Dendritic cell treated with granulocyte-macrophage colony-stimulating factor and Interleukin-4, amounts not matched to agents 40 ng/mL and 50 ng/mL, for 4 days (primary cell): ENCODE measurements around the gene SLC6A5.

ENCODE experiments used
- H3K27ac Mint-ChIP-seq: one replicate; pipeline ENCODE4 v1.8.0; 2022; ENCODE audit warnings: mild to moderate bottlenecking, mixed read lengths
- H3K27me3 Mint-ChIP-seq: one replicate; pipeline ENCODE4 v1.8.0; 2022; ENCODE audit warnings: mild to moderate bottlenecking, mixed read lengths
- H3K36me3 Mint-ChIP-seq: one replicate; pipeline ENCODE4 v1.8.0; 2022; ENCODE audit warnings: low read depth, mixed read lengths
- H3K4me1 Mint-ChIP-seq: one replicate; pipeline ENCODE4 v1.8.0; 2022; ENCODE audit warnings: low read depth, mixed read lengths
- H3K4me3 Mint-ChIP-seq: one replicate; pipeline ENCODE4 v1.8.0; 2022; ENCODE audit warnings: mild to moderate bottlenecking, moderate library complexity, mixed read lengths
- H3K9me3 Mint-ChIP-seq: one replicate; pipeline ENCODE4 v1.8.0; 2022; ENCODE audit warnings: mixed read lengths
- intact Hi-C: fragments of 100-400 bp; cut with micrococcal nuclease; formaldehyde crosslinking; loops from one replicate; pipeline ENCODE4 v1.15.0; 2022

The SLC6A5 gene

DNA sequence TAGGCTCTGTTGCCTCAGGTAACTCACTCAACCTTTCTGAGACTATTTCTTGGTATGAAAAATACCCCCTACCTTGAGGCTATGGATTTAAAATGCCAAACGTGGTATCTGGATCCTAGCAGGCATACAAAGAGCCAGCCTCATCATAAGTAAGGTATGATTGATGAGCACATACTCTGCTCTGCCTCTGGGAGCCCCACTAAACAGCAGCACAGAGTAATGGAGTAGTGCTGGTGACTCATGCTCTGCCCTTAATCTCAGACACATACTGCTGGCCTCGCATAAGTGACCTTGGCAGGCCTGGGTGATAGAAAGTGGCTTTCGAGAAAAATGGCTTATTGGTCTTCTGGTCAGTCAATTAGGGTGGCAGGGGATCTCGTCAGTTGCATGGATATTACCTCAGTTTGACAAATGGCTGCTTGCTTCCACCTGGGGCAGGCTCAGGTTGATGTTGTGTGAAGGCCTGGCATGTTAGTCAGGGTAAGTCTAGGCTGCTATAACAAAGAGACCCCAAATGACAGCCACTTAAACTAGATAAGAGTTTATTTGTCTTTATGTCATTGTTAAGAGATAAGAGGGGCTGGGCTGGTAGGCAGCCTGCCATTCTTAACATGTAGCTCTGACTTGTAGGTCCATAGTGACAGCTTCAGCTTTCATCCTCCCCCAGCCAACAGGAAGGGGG lies 15.2 kb upstream of the SLC6A5 start:
- Mint-ChIP-seq H3K9me3 (no peaks in the 10 kb centered on the region), H3K4me3 (no peak overlapping the region), H3K36me3 (no peaks in the 10 kb centered on the region), H3K27me3 (peaks cover 8% of the 10 kb centered on the region), H3K4me1 (no peaks in the 10 kb centered on the region), H3K27ac (no peak overlapping the region)
- intact Hi-C loops, result no loop called here

DNA sequence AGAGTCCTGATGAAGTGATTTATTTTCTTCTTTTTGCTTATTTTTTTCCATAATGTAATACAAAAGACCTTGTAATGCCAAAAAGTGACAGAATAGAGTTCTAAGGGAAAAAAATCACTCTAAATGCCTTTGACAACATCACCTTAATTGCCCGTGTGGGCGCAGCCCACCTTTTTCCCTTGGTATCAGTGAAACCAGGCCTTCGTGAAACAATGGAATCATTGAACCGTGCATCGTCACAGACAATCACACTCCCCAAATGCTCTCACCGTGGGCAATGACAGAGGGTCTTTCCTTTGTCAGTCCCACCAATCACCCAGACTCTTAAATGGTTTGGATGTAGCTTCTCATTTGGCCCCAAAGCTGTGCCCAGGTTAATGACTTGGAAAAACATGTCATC lies 9.6 kb upstream of the SLC6A5 start:
- H3K27me3 Mint-ChIP-seq, result peaks cover 30% of the 10 kb centered on the region
- intact Hi-C loops, result no loop called here
- no peaks in the 10 kb centered on the region for H3K9me3 Mint-ChIP-seq
- H3K4me3 Mint-ChIP-seq, result no peak overlapping the region
- no peaks in the 10 kb centered on the region for H3K36me3 Mint-ChIP-seq
- H3K27ac Mint-ChIP-seq, result no peak overlapping the region
- H3K4me1 Mint-ChIP-seq, result no peaks in the 10 kb centered on the region

DNA sequence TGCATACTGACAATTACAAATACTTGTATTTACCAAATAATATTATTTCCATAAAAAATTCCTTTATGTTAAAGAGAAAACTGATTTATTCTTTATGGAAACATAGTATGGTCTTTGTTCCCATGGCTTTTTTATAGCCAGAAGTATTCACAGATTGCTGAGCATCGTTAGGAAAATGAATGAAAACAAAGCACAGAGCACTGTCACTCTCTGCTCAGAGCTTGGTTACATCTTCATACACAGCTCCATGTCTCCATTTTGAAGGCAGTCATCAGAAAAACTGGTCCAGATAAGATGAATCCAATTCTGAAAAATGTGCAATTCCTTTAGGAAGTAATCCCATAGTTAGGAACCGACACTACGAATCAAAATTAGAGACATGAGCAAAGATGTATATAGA lies 9.0 kb upstream of the SLC6A5 start:
- Mint-ChIP-seq H3K27ac (no peak overlapping the region), H3K27me3 (peaks cover 36% of the 10 kb centered on the region)
- intact Hi-C loops, result no loop called here

DNA sequence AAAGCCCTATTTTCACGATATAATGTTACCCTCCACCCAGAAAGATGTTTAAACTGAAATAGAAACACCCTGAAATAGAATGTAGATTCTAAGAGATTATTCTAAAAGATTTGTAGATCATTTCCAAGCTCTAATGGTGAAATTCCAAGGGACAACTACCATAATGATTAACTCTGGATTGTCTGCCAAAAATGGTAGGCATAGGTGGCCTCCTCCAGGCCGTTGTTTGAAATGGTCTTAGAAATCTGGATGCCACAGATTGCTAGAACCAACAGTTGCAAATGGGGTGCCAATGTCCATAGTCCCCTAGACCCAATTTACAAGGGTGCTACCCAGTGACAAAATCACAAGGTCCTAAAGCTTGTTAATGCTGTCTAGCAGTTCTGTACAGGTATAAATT lies 6.7 kb upstream of the SLC6A5 start:
- Mint-ChIP-seq H3K27ac (no peak overlapping the region), H3K36me3 (no peaks in the 10 kb centered on the region), H3K4me1 (peaks cover 7% of the 10 kb centered on the region), H3K9me3 (no peaks in the 10 kb centered on the region), H3K27me3 (peaks cover 57% of the 10 kb centered on the region), H3K4me3 (no peak overlapping the region)
- intact Hi-C loops, result no loop called here

More for the DNA sequence above, 9.0 kb upstream of the SLC6A5 start:
- Mint-ChIP-seq H3K9me3 (no peaks in the 10 kb centered on the region), H3K4me1 (no peaks in the 10 kb centered on the region), H3K4me3 (no peak overlapping the region), H3K36me3 (no peaks in the 10 kb centered on the region)

DNA sequence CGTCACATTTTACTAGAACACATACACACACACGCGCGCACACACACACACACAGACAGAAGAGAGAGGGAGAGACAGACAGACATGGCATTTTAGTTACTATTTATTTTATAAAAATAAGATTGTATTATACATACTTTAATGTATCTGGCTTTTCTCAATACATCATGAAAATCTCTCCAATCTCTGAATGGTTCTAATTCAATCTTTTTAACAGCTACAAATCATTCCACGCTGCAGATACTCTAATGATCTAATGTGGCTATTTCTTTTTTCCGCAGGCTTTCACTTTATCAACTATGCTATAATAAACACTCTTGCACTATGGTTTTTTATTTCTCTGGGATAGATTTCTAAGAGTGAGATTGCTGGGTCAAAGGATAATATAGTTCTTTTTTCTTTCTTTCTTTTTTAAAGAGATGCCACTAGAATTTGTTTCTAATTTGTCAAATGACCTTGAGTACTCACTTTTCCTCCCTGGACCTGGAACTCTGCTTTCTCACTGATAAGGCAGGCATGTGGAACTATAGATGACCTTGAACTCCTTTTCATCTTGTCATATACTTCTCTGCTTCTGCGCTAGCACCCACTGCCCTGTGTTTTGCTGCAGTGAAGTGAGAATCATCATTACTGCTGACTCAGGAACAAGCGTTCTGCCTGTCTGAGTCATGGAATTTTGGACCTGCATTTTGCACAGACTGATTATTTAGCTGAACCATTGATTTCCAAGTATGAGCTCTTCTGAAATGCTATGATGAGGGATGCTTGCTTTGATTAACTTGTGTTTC lies 4.9 kb upstream of the SLC6A5 start:
- peaks cover 7% of the 10 kb centered on the region for H3K4me1 Mint-ChIP-seq
- no peak overlapping the region for H3K4me3 Mint-ChIP-seq
- peaks cover 66% of the 10 kb centered on the region for H3K27me3 Mint-ChIP-seq
- no peaks in the 10 kb centered on the region for H3K36me3 Mint-ChIP-seq
- intact Hi-C loops, result no loop called here
- no peak overlapping the region for H3K27ac Mint-ChIP-seq
- H3K9me3 Mint-ChIP-seq, result no peaks in the 10 kb centered on the region

DNA sequence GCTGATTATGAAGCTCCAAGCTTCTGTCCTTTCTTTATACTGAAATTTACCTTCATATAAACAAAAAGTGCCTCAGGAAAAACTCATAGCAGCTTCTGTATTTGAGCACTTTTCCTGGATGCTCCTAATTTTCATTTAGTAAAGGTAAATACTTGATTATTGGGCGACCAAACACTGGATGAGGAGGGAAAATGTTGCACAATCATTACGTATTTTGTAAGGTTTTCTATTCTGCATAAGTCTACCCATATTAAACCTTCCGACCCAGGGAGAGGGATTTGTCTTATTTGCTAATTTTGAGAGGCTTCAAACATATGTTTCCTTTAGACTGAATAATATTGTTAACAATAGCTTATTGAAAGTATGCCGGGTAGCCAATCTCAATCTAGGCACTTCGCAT lies 4.3 kb upstream of the SLC6A5 start:
- Mint-ChIP-seq H3K4me1 (peaks cover 7% of the 10 kb centered on the region), H3K9me3 (peaks cover 6% of the 10 kb centered on the region), H3K27ac (no peak overlapping the region), H3K36me3 (no peaks in the 10 kb centered on the region), H3K4me3 (no peak overlapping the region), H3K27me3 (peaks cover 72% of the 10 kb centered on the region)
- intact Hi-C loops, result no loop called here

DNA sequence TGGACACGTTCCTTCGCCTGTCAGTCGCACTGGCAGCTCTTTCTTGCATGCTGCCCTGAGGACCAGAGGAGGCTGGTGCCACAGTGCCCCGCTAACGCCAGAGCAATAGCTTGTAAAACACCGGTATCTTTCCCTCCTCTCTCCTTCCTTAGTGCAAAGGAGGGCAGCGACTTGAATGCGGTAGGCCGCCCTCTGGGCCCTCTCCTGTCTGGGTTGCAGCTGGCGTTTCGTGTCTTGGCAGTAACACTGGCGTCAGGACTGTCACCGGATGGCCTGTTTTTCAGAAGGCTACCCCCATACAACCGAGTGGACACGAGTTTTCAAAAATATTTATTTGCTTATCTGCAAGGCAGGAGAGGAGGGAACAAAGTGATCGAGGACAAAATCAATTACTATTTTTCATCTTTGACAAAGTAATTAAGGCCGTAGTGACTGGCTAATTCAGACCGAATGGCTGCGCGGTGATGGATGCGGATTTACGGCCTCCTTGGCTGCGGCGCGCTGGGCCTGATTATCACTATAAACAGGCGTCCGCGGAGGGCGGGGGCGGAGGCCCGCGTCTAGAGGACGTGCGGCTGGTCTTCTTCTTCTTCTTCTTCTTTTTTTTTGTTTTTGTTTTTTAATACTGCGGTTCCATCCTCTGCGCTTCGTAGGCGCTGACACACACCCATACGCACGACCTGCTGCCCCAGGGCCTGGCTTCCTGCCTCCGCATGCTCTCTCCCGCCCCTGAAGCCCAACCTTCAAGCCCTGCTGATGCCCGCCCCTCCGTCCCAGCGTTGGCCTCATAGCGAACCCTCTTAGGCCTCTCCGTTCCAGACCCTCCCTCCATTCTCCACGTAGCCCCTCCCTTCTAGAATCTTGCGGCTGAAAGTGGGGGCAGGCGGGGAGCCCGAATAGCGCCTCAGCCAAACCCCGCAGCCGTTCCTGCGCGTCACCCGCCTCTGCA lies 2.9 kb upstream of the SLC6A5 start:
- intact Hi-C loops, result no loop called here
- no peaks in the 10 kb centered on the region for H3K36me3 Mint-ChIP-seq
- H3K9me3 Mint-ChIP-seq, result peaks cover 7% of the 10 kb centered on the region
- H3K4me1 Mint-ChIP-seq, result peaks cover 7% of the 10 kb centered on the region
- H3K4me3 Mint-ChIP-seq, result peak overlapping the region; percentile 64
- peaks cover 86% of the 10 kb centered on the region for H3K27me3 Mint-ChIP-seq
- no peak overlapping the region for H3K27ac Mint-ChIP-seq

DNA sequence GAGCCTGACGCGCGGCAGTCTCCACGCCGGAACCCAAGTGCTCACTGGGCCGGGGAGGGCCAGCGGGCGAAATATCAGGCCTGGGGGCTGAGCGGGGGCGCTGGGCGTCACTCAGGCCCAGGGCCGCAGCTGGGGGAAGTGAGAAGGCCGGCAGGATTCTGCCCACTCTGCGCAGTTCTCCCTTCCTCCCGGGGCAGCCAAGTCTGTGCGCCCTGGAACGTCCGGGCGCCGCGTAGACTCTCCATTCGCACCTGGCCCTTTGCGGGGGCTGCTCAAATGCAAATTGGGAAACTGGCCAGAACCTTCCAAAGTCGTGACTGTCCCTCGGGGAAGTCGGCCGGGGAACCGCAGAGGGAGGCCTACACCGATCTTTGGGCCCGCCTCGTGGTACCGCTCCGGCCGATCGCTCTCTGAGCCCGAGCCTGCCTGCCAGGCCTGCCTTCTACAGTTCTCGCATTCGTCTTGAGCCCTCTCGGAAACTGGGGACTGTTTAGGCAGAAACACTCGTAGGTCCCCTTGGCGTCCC lies 2.2 kb upstream of the SLC6A5 start:
- H3K4me3 Mint-ChIP-seq, result peak overlapping the region; percentile 64
- H3K4me1 Mint-ChIP-seq, result peaks cover 7% of the 10 kb centered on the region
- peaks cover 7% of the 10 kb centered on the region for H3K9me3 Mint-ChIP-seq
- H3K27me3 Mint-ChIP-seq, result peaks cover 86% of the 10 kb centered on the region
- intact Hi-C loops, result no loop called here
- no peak overlapping the region for H3K27ac Mint-ChIP-seq
- no peaks in the 10 kb centered on the region for H3K36me3 Mint-ChIP-seq

DNA sequence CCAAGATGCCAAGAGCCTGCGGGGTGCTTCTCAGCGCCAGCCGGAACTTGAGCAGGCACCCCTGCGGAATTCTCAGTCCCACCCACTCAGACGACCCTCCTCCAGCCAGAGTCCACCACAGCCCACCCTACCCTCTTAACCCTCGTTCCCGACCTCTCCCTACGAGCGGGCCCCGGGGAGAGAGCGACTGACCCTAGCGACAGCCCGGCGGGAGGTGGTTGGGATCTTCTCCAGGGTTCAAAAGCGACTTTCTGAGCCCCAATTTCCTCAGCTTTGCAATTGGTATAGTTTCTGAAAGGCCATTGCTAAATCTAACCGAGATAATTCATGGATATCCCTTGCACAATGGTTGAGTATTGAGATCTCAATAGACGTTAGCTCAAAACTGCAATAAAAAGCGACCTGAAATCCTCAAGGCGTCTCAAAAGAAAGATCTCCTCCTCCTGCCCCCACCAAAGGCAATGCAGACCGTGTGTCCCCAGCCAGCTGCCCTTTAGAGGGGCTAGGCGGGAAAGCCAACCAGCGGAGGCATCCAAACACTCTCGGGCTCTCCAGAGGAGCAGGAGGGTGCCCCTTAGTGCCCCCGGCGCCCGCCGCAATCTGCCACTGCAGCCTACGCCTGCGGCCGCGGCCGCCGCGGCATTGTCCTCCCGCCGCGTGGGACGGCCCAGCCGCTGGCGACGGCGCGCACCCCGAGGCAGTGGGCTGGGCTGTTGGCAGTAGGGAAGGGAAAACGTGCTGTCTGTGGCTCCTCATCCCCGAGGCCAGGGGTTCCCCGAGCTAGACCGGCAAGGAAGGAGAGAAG lies 1.5 kb upstream of the SLC6A5 start:
- Mint-ChIP-seq H3K4me1 (peaks cover 7% of the 10 kb centered on the region), H3K4me3 (no peak overlapping the region), H3K27ac (no peak overlapping the region), H3K9me3 (peaks cover 7% of the 10 kb centered on the region), H3K27me3 (peaks cover 92% of the 10 kb centered on the region), H3K36me3 (no peaks in the 10 kb centered on the region)
- intact Hi-C loops, result no loop called here

DNA sequence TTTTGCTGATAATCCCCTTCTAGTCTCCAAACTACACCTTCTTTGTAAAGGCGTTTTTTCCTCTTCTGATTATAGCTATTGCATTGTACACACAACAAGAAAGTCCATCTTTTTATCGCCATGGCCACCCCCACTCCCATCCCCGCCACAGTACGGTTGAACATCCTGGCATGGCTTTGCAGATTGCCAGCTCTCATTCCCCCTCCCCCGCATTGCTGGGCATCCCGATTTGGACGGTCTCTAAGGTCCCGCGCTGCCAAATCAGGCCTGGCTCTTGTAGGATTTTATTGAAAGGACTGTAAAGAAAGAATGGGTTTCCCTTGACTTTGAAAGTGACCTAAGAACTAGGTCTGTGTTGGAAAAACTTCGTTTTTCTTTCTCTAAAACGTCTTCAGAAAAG lies 916 bp upstream of the SLC6A5 start:
- Mint-ChIP-seq H3K27me3 (peaks cover 94% of the 10 kb centered on the region), H3K36me3 (no peaks in the 10 kb centered on the region), H3K4me1 (peaks cover 7% of the 10 kb centered on the region), H3K9me3 (peaks cover 7% of the 10 kb centered on the region), H3K27ac (no peak overlapping the region), H3K4me3 (no peak overlapping the region)
- intact Hi-C loops, result no loop called here

DNA sequence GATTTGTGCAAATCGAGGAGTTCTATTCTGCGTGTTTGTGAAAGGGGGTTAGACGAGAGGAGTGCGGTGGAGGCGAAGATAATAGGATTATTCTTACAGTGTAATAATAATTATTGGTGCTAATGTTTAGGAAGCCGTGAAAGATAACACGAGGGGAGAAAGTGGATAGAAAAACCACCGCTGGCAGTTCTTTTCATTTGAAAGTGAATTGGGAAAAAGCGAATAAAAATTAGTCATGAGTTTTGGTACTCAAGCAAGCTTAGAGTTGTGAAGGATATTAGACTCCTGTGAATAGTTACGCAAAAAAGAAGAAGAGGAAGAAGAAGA lies 575 bp downstream of the SLC6A5 start:
- Mint-ChIP-seq H3K4me3 (no peak overlapping the region), H3K27ac (no peak overlapping the region)
- intact Hi-C loops, result no loop called here

DNA sequence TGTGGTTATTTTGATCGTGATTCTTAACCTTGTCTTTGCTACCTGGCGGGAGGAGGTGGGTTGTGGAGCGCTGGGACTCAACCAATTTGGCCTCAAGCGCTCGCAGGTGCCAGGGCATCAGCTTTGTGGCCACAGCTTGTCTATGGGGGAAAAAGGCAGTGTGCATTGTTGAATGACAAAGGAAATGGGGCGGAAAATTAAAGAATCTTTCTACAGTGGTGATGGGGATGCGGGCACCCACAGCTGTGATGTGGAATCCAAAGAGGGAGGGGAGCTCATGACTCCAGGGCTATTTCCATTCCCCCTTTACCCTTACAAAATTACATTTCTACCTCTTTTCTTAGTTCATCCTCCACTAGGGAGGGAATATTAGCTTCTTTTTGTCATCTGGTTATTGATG lies 1.1 kb downstream of the SLC6A5 start:
- Mint-ChIP-seq H3K27me3 (peaks cover 99% of the 10 kb centered on the region), H3K27ac (no peak overlapping the region), H3K4me1 (peaks cover 7% of the 10 kb centered on the region), H3K4me3 (no peak overlapping the region), H3K36me3 (no peaks in the 10 kb centered on the region), H3K9me3 (peaks cover 7% of the 10 kb centered on the region)
- intact Hi-C loops, result no loop called here

More for the DNA sequence above, 575 bp downstream of the SLC6A5 start:
- Mint-ChIP-seq H3K4me1 (peaks cover 7% of the 10 kb centered on the region), H3K36me3 (no peaks in the 10 kb centered on the region), H3K27me3 (peaks cover 99% of the 10 kb centered on the region), H3K9me3 (peaks cover 7% of the 10 kb centered on the region)

DNA sequence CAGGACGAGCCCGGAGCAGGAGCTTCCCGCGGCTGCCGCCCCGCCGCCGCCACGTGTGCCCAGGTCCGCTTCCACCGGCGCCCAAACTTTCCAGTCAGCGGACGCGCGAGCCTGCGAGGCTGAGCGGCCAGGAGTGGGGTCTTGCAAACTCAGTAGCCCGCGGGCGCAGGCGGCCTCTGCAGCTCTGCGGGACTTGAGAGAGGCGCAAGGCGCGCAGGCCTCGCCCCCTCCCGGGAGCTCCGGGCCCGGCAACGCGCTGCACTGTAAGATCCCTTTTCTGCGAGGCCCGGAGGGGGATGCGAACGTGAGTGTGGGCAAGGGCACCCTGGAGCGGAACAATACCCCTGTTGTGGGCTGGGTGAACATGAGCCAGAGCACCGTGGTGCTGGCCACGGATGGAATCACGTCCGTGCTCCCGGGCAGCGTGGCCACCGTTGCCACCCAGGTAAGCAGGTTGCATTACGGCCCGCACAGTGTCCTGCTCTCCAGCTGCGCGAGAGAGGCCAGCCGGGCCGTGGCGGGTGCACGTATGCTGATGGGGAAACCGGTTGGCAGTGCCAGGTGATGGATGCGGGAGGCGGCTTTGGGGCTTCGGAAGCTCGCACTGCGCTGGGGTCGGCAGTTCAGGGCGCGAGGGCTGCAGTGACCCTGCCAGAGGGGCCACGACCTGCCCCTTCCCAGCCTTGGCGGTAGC lies 2.0 kb downstream of the SLC6A5 start:
- peaks cover 7% of the 10 kb centered on the region for H3K4me1 Mint-ChIP-seq
- no peak overlapping the region for H3K4me3 Mint-ChIP-seq
- H3K36me3 Mint-ChIP-seq, result no peaks in the 10 kb centered on the region
- H3K27me3 Mint-ChIP-seq, result peaks cover 99% of the 10 kb centered on the region
- intact Hi-C loops, result no loop called here
- no peak overlapping the region for H3K27ac Mint-ChIP-seq
- peaks cover 7% of the 10 kb centered on the region for H3K9me3 Mint-ChIP-seq
